Neuronal stem cell (in vitro differentiated cells): ENCODE measurements around the gene ACSL6.

ENCODE experiments used
- DNase-seq: peaks from one replicate; pipeline ENCODE4 v3.0.0-alpha.2; 2013; ENCODE audit warnings: low spot score
- H2AFZ ChIP-seq: one replicate; pipeline ENCODE4 v1.6.1; 2013; ENCODE audit warnings: mild to moderate bottlenecking, low read length, inconsistent platforms
- H2AK5ac ChIP-seq: 2 replicates; pipeline ENCODE4 v1.6.1; 2013; ENCODE audit warnings: low read depth, mild to moderate bottlenecking, inconsistent platforms, low read length, moderate library complexity, mixed read lengths
- H2BK120ac ChIP-seq: 2 replicates; pipeline ENCODE4 v1.6.1; 2013; ENCODE audit warnings: low read depth, mild to moderate bottlenecking, inconsistent platforms, low read length, moderate library complexity, mixed read lengths
- H2BK12ac ChIP-seq: one replicate; pipeline ENCODE4 v1.6.1; 2013; ENCODE audit warnings: low read length, inconsistent platforms
- H2BK15ac ChIP-seq: 2 replicates; pipeline ENCODE4 v1.6.1; 2013; ENCODE audit warnings: mild to moderate bottlenecking, low read length, inconsistent platforms, mixed read lengths
- H2BK5ac ChIP-seq: one replicate; pipeline ENCODE4 v1.6.1; 2013; ENCODE audit warnings: inconsistent platforms, mild to moderate bottlenecking, low read length, moderate library complexity
- H3K14ac ChIP-seq: one replicate; pipeline ENCODE4 v1.6.1; 2013; ENCODE audit warnings: low read length, inconsistent platforms
- H3K18ac ChIP-seq: 2 replicates; pipeline ENCODE4 v1.6.1; 2013; ENCODE audit warnings: low read length, inconsistent platforms
- H3K23ac ChIP-seq: 2 replicates; pipeline ENCODE4 v1.6.1; 2013; ENCODE audit warnings: low read depth, mild to moderate bottlenecking, mixed read lengths, low read length, inconsistent platforms; ENCODE audit not compliant: poor library complexity
- H3K27ac ChIP-seq: replicated peaks from 3 replicates; pipeline ENCODE4 v1.5.1; 2013; ENCODE audit warnings: low read length, inconsistent platforms
- H3K27me3 ChIP-seq, 3 experiments: 2 replicates each; pipeline ENCODE4 v1.6.1; 2013; ENCODE audit warnings: low read length in 3 of 3, mild to moderate bottlenecking in 2 of 3, inconsistent platforms in 1 of 3, low read depth in 1 of 3, mixed read lengths in 1 of 3, moderate library complexity in 1 of 3; ENCODE audit not compliant: control insufficient read depth in 3 of 3, insufficient read depth in 3 of 3
- H3K36me3 ChIP-seq, 2 donors: replicated peaks in 1 of 2; 2 replicates each; pipeline ENCODE4 v1.6.1; 2013; ENCODE audit warnings: low read length in 2 of 2; ENCODE audit not compliant: control insufficient read depth in 2 of 2, insufficient read depth in 2 of 2
- H3K4ac ChIP-seq: 2 replicates; pipeline ENCODE4 v1.6.1; 2013; ENCODE audit warnings: inconsistent platforms, mild to moderate bottlenecking, low read length, moderate library complexity
- H3K4me1 ChIP-seq, 2 donors: 1 replicate in 1 of 2; 2 replicates in 1 of 2; pipeline ENCODE4 v1.6.1; 2013; ENCODE audit warnings: low read length in 2 of 2, low read depth in 1 of 2; ENCODE audit not compliant: control insufficient read depth in 2 of 2, insufficient read depth in 1 of 2
- H3K4me2 ChIP-seq: one replicate; pipeline ENCODE4 v1.6.1; 2013; ENCODE audit warnings: mild to moderate bottlenecking, low read length, inconsistent platforms; ENCODE audit not compliant: insufficient read depth, poor library complexity, severe bottlenecking
- H3K4me3 ChIP-seq, 2 donors: 2 replicates each; pipeline ENCODE4 v1.5.1; 2013; ENCODE audit warnings: low read length in 2 of 2, mild to moderate bottlenecking in 2 of 2, inconsistent platforms in 1 of 2, moderate library complexity in 1 of 2
- H3K79me1 ChIP-seq: one replicate; pipeline ENCODE4 v1.6.1; 2013; ENCODE audit warnings: low read depth, mild to moderate bottlenecking, inconsistent platforms, low read length, moderate library complexity
- H3K9ac ChIP-seq: one replicate; pipeline ENCODE4 v1.6.1; 2013; ENCODE audit warnings: mild to moderate bottlenecking, low read depth, low read length, inconsistent platforms; ENCODE audit not compliant: poor library complexity
- H3K9me3 ChIP-seq, 2 donors: replicated peaks in 1 of 2; 2 replicates each; pipeline versions ENCODE3 to v1.6.1; 2013; ENCODE audit warnings: low read length in 2 of 2, mild to moderate bottlenecking in 2 of 2, inconsistent platforms in 1 of 2, low read depth in 1 of 2, mixed read lengths in 1 of 2, moderate library complexity in 1 of 2; ENCODE audit not compliant: control insufficient read depth in 2 of 2, insufficient read depth in 1 of 2
- H4K8ac ChIP-seq: one replicate; pipeline ENCODE4 v1.6.1; 2013; ENCODE audit warnings: low read depth, mild to moderate bottlenecking, inconsistent platforms, low read length, moderate library complexity
- H4K91ac ChIP-seq: one replicate; pipeline ENCODE4 v1.6.1; 2013; ENCODE audit warnings: low read length, low read depth, mild to moderate bottlenecking, inconsistent platforms; ENCODE audit not compliant: poor library complexity
- WGBS, 2 donors: extraction: QIAGEN DNeasy Blood & Tissue Kit; methylation state at CpG; one replicate each; pipeline ENCODE4 v1.1.7; 2013; ENCODE audit warnings: missing lambda C conversion rate in 2 of 2, mixed read lengths in 1 of 2; ENCODE audit not compliant: insufficient read length in 2 of 2, insufficient replicate concordance in 1 of 2; ENCODE audit errors: extremely low coverage in 2 of 2; 5-methylcytosine and 5-hydroxymethylcytosine counted together

Gene ACSL6

GRCh38 chr5:132024789-132025402, 13.4 kb upstream of the ACSL6 start:
- Histone ChIP-seq H4K8ac (no peak overlapping the region), H2BK12ac (no peak overlapping the region), H3K9ac (no peak overlapping the region), H3K18ac (no peak overlapping the region), H3K4me1 (no peaks in the 10 kb centered on the region), H2AK5ac (no peak overlapping the region), H3K27ac (no peak overlapping the region), H2BK5ac (no peak overlapping the region), H3K14ac (no peak overlapping the region), H3K4me2 (no peak overlapping the region), H2AFZ (no peak overlapping the region), H4K91ac (no peak overlapping the region), H2BK120ac (no peak overlapping the region), H3K4me3 (no peak overlapping the region), H3K9me3 (no peaks in the 10 kb centered on the region), H3K4ac (no peak overlapping the region), H3K27me3 (no peaks in the 10 kb centered on the region), H3K23ac (no peak overlapping the region), H3K36me3 (no peaks in the 10 kb centered on the region), H2BK15ac (no peak overlapping the region), H3K79me1 (no peaks in the 10 kb centered on the region)
- no peak for DNase-seq
- no CpG with 5 or more reads among the region's 8 CpGs for WGBS, 2 donors

GRCh38 chr5:132024117-132024435, 12.6 kb upstream of the ACSL6 start:
- Histone ChIP-seq H2AFZ (no peak overlapping the region), H3K14ac (no peak overlapping the region), H2BK120ac (no peak overlapping the region), H4K91ac (no peak overlapping the region), H3K4me2 (no peak overlapping the region), H3K4me3 (no peak overlapping the region), H3K4me1 (no peaks in the 10 kb centered on the region), H3K27me3 (no peaks in the 10 kb centered on the region), H2BK5ac (no peak overlapping the region), H3K23ac (peak overlapping the region; percentile 6), H4K8ac (no peak overlapping the region), H2BK12ac (no peak overlapping the region), H3K18ac (no peak overlapping the region), H2BK15ac (no peak overlapping the region), H3K4ac (no peak overlapping the region), H3K27ac (no peak overlapping the region), H2AK5ac (no peak overlapping the region), H3K36me3 (no peaks in the 10 kb centered on the region), H3K79me1 (no peaks in the 10 kb centered on the region), H3K9me3 (no peaks in the 10 kb centered on the region), H3K9ac (no peak overlapping the region)
- no CpG with 5 or more reads among the region's 4 CpGs for WGBS, 2 donors
- DNase-seq: no peak

- Histone ChIP-seq H3K4me3 (no peak overlapping the region), H2BK12ac (no peak overlapping the region), H2AFZ (no peak overlapping the region), H3K27ac (no peak overlapping the region), H3K4me2 (no peak overlapping the region), H3K23ac (peak overlapping the region; percentile 6), H3K4ac (no peak overlapping the region), H3K36me3 (no peaks in the 10 kb centered on the region), H2AK5ac (no peak overlapping the region), H3K4me1 (no peaks in the 10 kb centered on the region), H3K27me3 (no peaks in the 10 kb centered on the region), H3K79me1 (no peaks in the 10 kb centered on the region), H3K9me3 (no peaks in the 10 kb centered on the region), H3K18ac (no peak overlapping the region), H2BK15ac (no peak overlapping the region), H2BK120ac (no peak overlapping the region), H4K91ac (no peak overlapping the region), H3K9ac (no peak overlapping the region), H3K14ac (no peak overlapping the region), H4K8ac (no peak overlapping the region), H2BK5ac (no peak overlapping the region)
- WGBS, 2 donors: no CpG with 5 or more reads among the region's 5 CpGs
- DNase-seq: no peak
Observed at GRCh38 chr5:132023258-132024116, 12.0 kb upstream of the ACSL6 start.

GRCh38 chr5:132022737-132023136, 11.3 kb upstream of the ACSL6 start:
- Histone ChIP-seq H3K27ac (no peak overlapping the region), H3K27me3 (no peaks in the 10 kb centered on the region), H3K14ac (no peak overlapping the region), H2AFZ (no peak overlapping the region), H3K9ac (no peak overlapping the region), H2BK5ac (no peak overlapping the region), H2BK15ac (no peak overlapping the region), H3K4me2 (no peak overlapping the region), H3K4me1 (no peaks in the 10 kb centered on the region), H3K23ac (no peak overlapping the region), H2BK12ac (no peak overlapping the region), H3K4ac (no peak overlapping the region), H3K9me3 (no peaks in the 10 kb centered on the region), H3K18ac (no peak overlapping the region), H3K79me1 (no peaks in the 10 kb centered on the region), H3K36me3 (no peaks in the 10 kb centered on the region), H2AK5ac (no peak overlapping the region), H4K91ac (no peak overlapping the region), H4K8ac (no peak overlapping the region), H2BK120ac (no peak overlapping the region), H3K4me3 (no peak overlapping the region)
- WGBS, 2 donors: no CpG with 5 or more reads among the region's 2 CpGs
- DNase-seq: no peak
